Prostate gland (tissue), 2 donors: ENCODE data around the gene RUFY3. TPM values are rescaled to one million over a fixed set of nuclear protein-coding genes. Genes with fewer than 3 reads are reported as not detected.

ENCODE experiments used
- DNase-seq: peaks from one replicate; pipeline ENCODE4 v3.0.0-alpha.2; 2019; ENCODE audit warnings: low spot score
- H3K27ac ChIP-seq, 2 donors: fragments of 200-600 bp; sonication (generic); 2 replicates each; pipeline ENCODE4 v1.5.1; 2017 to 2019
- H3K27me3 ChIP-seq: fragments of 200-600 bp; sonication (generic); replicated peaks from 2 replicates; pipeline ENCODE4 v1.5.1; 2019; ENCODE audit not compliant: insufficient read depth
- H3K36me3 ChIP-seq, 2 donors: fragments of 200-600 bp; sonication (generic); 1 replicate in 1 of 2; 2 replicates in 1 of 2; pipeline versions ENCODE4 v1.5.1 to v1.8.1; 2017 to 2019
- H3K4me1 ChIP-seq: fragments of 200-600 bp; sonication (generic); replicated peaks from 2 replicates; pipeline ENCODE4 v1.5.1; 2019
- H3K4me3 ChIP-seq, 2 donors: fragments of 200-600 bp; sonication (generic); 2 replicates each; pipeline ENCODE4 v1.5.1; 2017 to 2019
- H3K9me3 ChIP-seq: fragments of 200-600 bp; sonication (generic); 2 replicates; pipeline ENCODE4 v1.5.1; 2017
- CTCF ChIP-seq, 4 experiments: fragments of 200-600 bp in 2 of 4; fragments of 450-650 bp in 2 of 4; sonication (generic) in 2 of 4; IDR thresholded peaks; 1 replicate in 3 of 4; 2 replicates in 1 of 4; pipeline ENCODE4 v1.5.1; 2016 to 2019; ENCODE audit warnings: antibody characterized with exemption in 4 of 4, mild to moderate bottlenecking in 2 of 4, moderate library complexity in 2 of 4
- POLR2A ChIP-seq: fragments of 450-650 bp; IDR thresholded peaks from one replicate; pipeline ENCODE4 v1.6.1; 2016; ENCODE audit warnings: antibody characterized with exemption, mild to moderate bottlenecking
- POLR2AphosphoS5 ChIP-seq: sonication (generic); formaldehyde crosslinking; IDR thresholded peaks from one replicate; pipeline ENCODE4 v1.6.1; 2017; ENCODE audit warnings: antibody characterized with exemption
- WGBS: methylation state at CpG from one replicate; pipeline ENCODE4 v1.1.5; 2018; 5-methylcytosine and 5-hydroxymethylcytosine counted together
- intact Hi-C: fragments of 100-400 bp; cut with DNase I; formaldehyde crosslinking; loops from one replicate; pipeline ENCODE4 v1.14.2; 2022
- total RNA-seq, 2 donors: library from RNA; depleted of rRNA; stranded (reverse); fragments of >200 nt; gene quantifications; one replicate each; pipeline ENCODE4 v1.1.0, GENCODE V29; 2016

RUFY3 gene
- total RNA-seq, 2 donors from 2014 or later = 51.7 to 118 TPM

DNA sequence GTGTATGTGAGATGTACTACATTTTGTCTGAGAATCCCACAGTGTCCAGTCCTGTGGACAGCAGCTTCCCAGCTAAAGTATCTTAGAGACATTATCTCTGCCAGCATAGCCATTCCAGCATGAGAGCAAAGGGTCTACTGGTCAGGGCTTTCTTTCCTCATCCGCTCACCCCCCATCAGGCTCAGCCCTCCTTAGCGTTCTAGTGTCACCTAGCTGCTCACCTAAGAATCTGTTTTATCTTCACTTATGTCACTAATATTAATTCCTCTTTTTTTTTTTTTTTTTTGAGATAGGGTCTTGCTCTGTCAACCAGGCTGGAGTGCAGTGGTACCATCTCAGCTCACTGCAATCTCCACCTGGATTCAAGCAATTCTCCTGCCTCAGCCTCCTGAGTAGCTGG is 15.6 kb downstream of the RUFY3 start:
- H3K4me1 ChIP-seq = no peaks in the 10 kb centered on the region

GRCh38 chr4:70739496-70740337 is 18.0 kb downstream of the RUFY3 start:
- H3K27me3 ChIP-seq = no peaks in the 10 kb centered on the region
- no peak for DNase-seq
- no peaks in the 10 kb centered on the region for H3K4me1 ChIP-seq
- 61% methylated on average over 6 of the region's 6 CpGs for WGBS
- intact Hi-C loops = no loop called here
- no peak overlapping the region for H3K27ac ChIP-seq
- H3K36me3 ChIP-seq = no peaks in the 10 kb centered on the region
- H3K4me3 ChIP-seq = no peak overlapping the region
- TF ChIP-seq POLR2A (no peak), POLR2AphosphoS5 (no peak), CTCF (IDR thresholded peaks at IDR 0.05) (no peak)
- no peaks in the 10 kb centered on the region for H3K9me3 ChIP-seq

More for the DNA sequence above, 15.6 kb downstream of the RUFY3 start:
- Histone ChIP-seq H3K27ac (no peak overlapping the region), H3K9me3 (no peaks in the 10 kb centered on the region), H3K36me3 (no peaks in the 10 kb centered on the region), H3K27me3 (no peaks in the 10 kb centered on the region), H3K4me3 (no peak overlapping the region)
- WGBS = 95% methylated on average over 2 of the region's 2 CpGs
- intact Hi-C loops = no loop called here
- TF ChIP-seq POLR2AphosphoS5 = no peak
- no peak for TF ChIP-seq CTCF (IDR thresholded peaks at IDR 0.05)
- TF ChIP-seq POLR2A = no peak
- DNase-seq = no peak

GRCh38 chr4:70741867-70742658 is 20.3 kb downstream of the RUFY3 start:
- 75% methylated on average over 5 of the region's 5 CpGs for WGBS
- Histone ChIP-seq H3K9me3 (no peaks in the 10 kb centered on the region), H3K4me1 (no peaks in the 10 kb centered on the region), H3K4me3 (no peak overlapping the region), H3K27ac (no peak overlapping the region), H3K27me3 (no peaks in the 10 kb centered on the region), H3K36me3 (no peaks in the 10 kb centered on the region)
- no peak for DNase-seq
- no peak for TF ChIP-seq POLR2A
- no peak for TF ChIP-seq POLR2AphosphoS5
- TF ChIP-seq CTCF (IDR thresholded peaks at IDR 0.05) = no peak
- intact Hi-C loops = no loop called here

- no peak overlapping the region for H3K27ac ChIP-seq
- H3K27me3 ChIP-seq = no peaks in the 10 kb centered on the region
- intact Hi-C loops = no loop called here
- H3K4me1 ChIP-seq = no peaks in the 10 kb centered on the region
- 93% methylated on average over 1 of the region's 1 CpG for WGBS
- no peak overlapping the region for H3K4me3 ChIP-seq
- H3K9me3 ChIP-seq = no peaks in the 10 kb centered on the region
- no peak for DNase-seq
- H3K36me3 ChIP-seq = no peaks in the 10 kb centered on the region
- TF ChIP-seq POLR2AphosphoS5 = no peak
- TF ChIP-seq POLR2A = no peak
- no peak for TF ChIP-seq CTCF (IDR thresholded peaks at IDR 0.05)
Measured at GRCh38 chr4:70743731-70744130, 22.0 kb downstream of the RUFY3 start.
